IMR-90 (cell line): ENCODE results near the gene ACOX1. TPM values are rescaled to one million over a fixed set of nuclear protein-coding genes. Genes with fewer than 3 reads are reported as not detected.

Experiments
- ATAC-seq: fragments of 200-7000 bp; cut with Tn5 transposase; 2 replicates; pipeline ENCODE4 v1.9.1; 2020; ENCODE audit warnings: low read depth, mild to moderate bottlenecking, moderate library complexity
- BruUV-seq: library from RNA; stranded (reverse); fragments of 400-500 nt; replicated peaks from 2 replicates; lab custom pipeline; 2021; lab: Mats Ljungman, UMichigan
- CTCF ChIA-PET: fragments of 300-600 bp; formaldehyde crosslinking; extraction: SDS; loops from one replicate; lab custom pipeline; 2021; ENCODE audit warnings: antibody characterized with exemption; lab: Yijun Ruan, JAX
- POLR2A ChIA-PET: fragments of 300-600 bp; sonication (Branson Sonifier 250); formaldehyde crosslinking; loops from one replicate; lab custom pipeline; 2022; ENCODE audit warnings: antibody characterized with exemption; ENCODE audit not compliant: unreplicated experiment; lab: Charles Lee
- DNase-seq: peaks from one replicate; pipeline ENCODE4 v3.0.0; 2013
- H2AFZ ChIP-seq: replicated peaks from 2 replicates; pipeline ENCODE3; 2013; ENCODE audit warnings: low read length, mild to moderate bottlenecking; ENCODE audit not compliant: poor library complexity
- H2AK5ac ChIP-seq: 2 replicates; pipeline ENCODE4 v1.6.1; 2013; ENCODE audit warnings: low read depth, low read length, inconsistent platforms
- H2AK9ac ChIP-seq: replicated peaks from 2 replicates; pipeline ENCODE3; 2013; ENCODE audit warnings: mild to moderate bottlenecking, low read depth, low read length, moderate library complexity; ENCODE audit not compliant: poor library complexity
- H2BK120ac ChIP-seq: 2 replicates; pipeline ENCODE4 v1.6.1; 2013; ENCODE audit warnings: low read depth, low read length, inconsistent platforms
- H2BK15ac ChIP-seq: 3 replicates; pipeline ENCODE4 v1.6.1; 2013; ENCODE audit warnings: low read depth, low read length, inconsistent platforms
- H2BK20ac ChIP-seq: 2 replicates; pipeline ENCODE4 v1.6.1; 2013; ENCODE audit warnings: low read depth, mild to moderate bottlenecking, inconsistent platforms, low read length, moderate library complexity
- H2BK5ac ChIP-seq: 2 replicates; pipeline ENCODE4 v1.6.1; 2013; ENCODE audit warnings: mild to moderate bottlenecking, low read depth, low read length, inconsistent platforms; ENCODE audit not compliant: poor library complexity, severe bottlenecking
- H3K14ac ChIP-seq: replicated peaks from 2 replicates; pipeline ENCODE4 v1.6.1; 2013; ENCODE audit warnings: low read depth, low read length, inconsistent platforms
- H3K18ac ChIP-seq: 2 replicates; pipeline ENCODE4 v1.6.1; 2013; ENCODE audit warnings: low read depth, low read length, control low read depth
- H3K23ac ChIP-seq: 2 replicates; pipeline ENCODE4 v1.6.1; 2013; ENCODE audit warnings: low read depth, low read length, inconsistent platforms
- H3K27ac ChIP-seq: 2 replicates; pipeline ENCODE4 v1.5.1; 2013; ENCODE audit warnings: mild to moderate bottlenecking, control low read depth, low read length; ENCODE audit not compliant: insufficient read depth
- H3K27me3 ChIP-seq: 2 replicates; pipeline ENCODE4 v1.6.1; 2013; ENCODE audit warnings: low read length; ENCODE audit not compliant: control insufficient read depth, insufficient read depth
- H3K36me3 ChIP-seq: 2 replicates; pipeline ENCODE4 v1.6.1; 2013; ENCODE audit warnings: low read length, mixed read lengths; ENCODE audit not compliant: control insufficient read depth, insufficient read depth
- H3K4ac ChIP-seq: 2 replicates; pipeline ENCODE4 v1.6.1; 2013; ENCODE audit warnings: low read depth, low read length, inconsistent platforms
- H3K4me1 ChIP-seq: 2 replicates; pipeline ENCODE4 v1.6.1; 2013; ENCODE audit warnings: low read length, mixed read lengths; ENCODE audit not compliant: control insufficient read depth, insufficient read depth
- H3K4me2 ChIP-seq: 2 replicates; pipeline ENCODE4 v1.6.1; 2013; ENCODE audit warnings: low read depth, mild to moderate bottlenecking, control low read depth, low read length, moderate library complexity
- H3K4me3 ChIP-seq: 2 replicates; pipeline ENCODE4 v1.5.1; 2013; ENCODE audit warnings: low read depth, mild to moderate bottlenecking, control low read depth, low read length, moderate library complexity; ENCODE audit not compliant: insufficient read depth
- H3K56ac ChIP-seq: 2 replicates; pipeline ENCODE4 v1.6.1; 2013; ENCODE audit warnings: low read length, inconsistent platforms; ENCODE audit not compliant: insufficient read depth; ENCODE audit errors: extremely low read depth
- H3K79me1 ChIP-seq, 2 experiments: 2 replicates each; pipeline ENCODE4 v1.6.1; 2013; ENCODE audit warnings: low read length in 2 of 2, inconsistent platforms in 1 of 2, low read depth in 1 of 2
- H3K9ac ChIP-seq: 2 replicates; pipeline ENCODE4 v1.6.1; 2013; ENCODE audit warnings: low read depth, low read length, control low read depth
- H3K9me1 ChIP-seq: 2 replicates; pipeline ENCODE4 v1.6.1; 2013; ENCODE audit warnings: low read length, inconsistent platforms; ENCODE audit not compliant: insufficient read depth
- H3K9me3 ChIP-seq: 2 replicates; pipeline ENCODE4 v1.6.1; 2013; ENCODE audit warnings: low read length; ENCODE audit not compliant: control insufficient read depth, insufficient read depth
- H4K20me1 ChIP-seq: 2 replicates; pipeline ENCODE4 v1.6.1; 2013; ENCODE audit warnings: low read length, inconsistent platforms; ENCODE audit not compliant: insufficient read depth
- H4K5ac ChIP-seq: 2 replicates; pipeline ENCODE4 v1.6.1; 2013; ENCODE audit warnings: mild to moderate bottlenecking, low read depth, low read length, control low read depth
- H4K8ac ChIP-seq, 2 experiments: 2 replicates each; pipeline ENCODE4 v1.6.1; 2013; ENCODE audit warnings: low read depth in 2 of 2, low read length in 2 of 2, control low read depth in 1 of 2, inconsistent platforms in 1 of 2
- H4K91ac ChIP-seq: 2 replicates; pipeline ENCODE4 v1.6.1; 2013; ENCODE audit warnings: low read depth, low read length, inconsistent platforms; ENCODE audit not compliant: insufficient read depth
- POLR2A ChIP-seq: IDR thresholded peaks from 2 replicates; pipeline ENCODE4 v1.6.1; 2012; ENCODE audit warnings: mild to moderate bottlenecking, low read depth, low read length
- RCOR1 ChIP-seq: IDR thresholded peaks from 2 replicates; pipeline ENCODE4 v1.6.1; 2012; ENCODE audit warnings: mild to moderate bottlenecking, low read length, improper control_type of control experiment; ENCODE audit not compliant: insufficient replicate concordance
- SMC3 ChIP-seq: fragments of 150-350 bp; IDR thresholded peaks from 2 replicates; pipeline ENCODE4 v1.6.1; 2016; ENCODE audit warnings: low read depth, mild to moderate bottlenecking, antibody characterized with exemption, low read length, moderate library complexity
- WGBS, 2 experiments: methylation state at CpG; one replicate each; pipeline versions ENCODE4 v1.1.5 to v1.1.7; 2013; ENCODE audit warnings: missing lambda C conversion rate in 2 of 2; ENCODE audit not compliant: insufficient read length in 1 of 2; ENCODE audit errors: extremely low coverage in 2 of 2; 5-methylcytosine and 5-hydroxymethylcytosine counted together
- dilution Hi-C: fragments of 300-500 bp; cut with HindIII; formaldehyde crosslinking; loops from one replicate; pipeline ENCODE4 v1.14.3; 2018; ENCODE audit warnings: low sequenced_read_pairs; ENCODE audit not compliant: unreplicated experiment
- in situ Hi-C: fragments of 300-500 bp; cut with MboI; formaldehyde crosslinking; loops from 3 replicates; pipeline ENCODE4 v1.14.3; 2019; ENCODE audit warnings: low sequenced_read_pairs, inconsistent platforms, mixed read lengths
- intact Hi-C: fragments of 100-400 bp; cut with micrococcal nuclease; formaldehyde crosslinking; loops from 2 replicates; pipeline ENCODE4 v1.10.0; 2022
- polyA plus RNA-seq, 3 experiments: library from polyadenylated mRNA; depleted of rRNA; stranded (reverse); fragments of >200 nt; gene quantifications; 2 replicates each; pipeline ENCODE4 v1.2.3, GENCODE V29; 2012; ENCODE audit warnings: low replicate concordance in 1 of 3
- total RNA-seq: library from RNA; depleted of rRNA; stranded (reverse); fragments of >200 nt; gene quantifications from 2 replicates; pipeline ENCODE4 v1.2.3, GENCODE V29; 2012

ACOX1 gene
- total and polyA plus RNA-seq, 2 of the 4 experiments (the other 2 are of a cell fraction) = 16.1 to 94.8 TPM

DNA sequence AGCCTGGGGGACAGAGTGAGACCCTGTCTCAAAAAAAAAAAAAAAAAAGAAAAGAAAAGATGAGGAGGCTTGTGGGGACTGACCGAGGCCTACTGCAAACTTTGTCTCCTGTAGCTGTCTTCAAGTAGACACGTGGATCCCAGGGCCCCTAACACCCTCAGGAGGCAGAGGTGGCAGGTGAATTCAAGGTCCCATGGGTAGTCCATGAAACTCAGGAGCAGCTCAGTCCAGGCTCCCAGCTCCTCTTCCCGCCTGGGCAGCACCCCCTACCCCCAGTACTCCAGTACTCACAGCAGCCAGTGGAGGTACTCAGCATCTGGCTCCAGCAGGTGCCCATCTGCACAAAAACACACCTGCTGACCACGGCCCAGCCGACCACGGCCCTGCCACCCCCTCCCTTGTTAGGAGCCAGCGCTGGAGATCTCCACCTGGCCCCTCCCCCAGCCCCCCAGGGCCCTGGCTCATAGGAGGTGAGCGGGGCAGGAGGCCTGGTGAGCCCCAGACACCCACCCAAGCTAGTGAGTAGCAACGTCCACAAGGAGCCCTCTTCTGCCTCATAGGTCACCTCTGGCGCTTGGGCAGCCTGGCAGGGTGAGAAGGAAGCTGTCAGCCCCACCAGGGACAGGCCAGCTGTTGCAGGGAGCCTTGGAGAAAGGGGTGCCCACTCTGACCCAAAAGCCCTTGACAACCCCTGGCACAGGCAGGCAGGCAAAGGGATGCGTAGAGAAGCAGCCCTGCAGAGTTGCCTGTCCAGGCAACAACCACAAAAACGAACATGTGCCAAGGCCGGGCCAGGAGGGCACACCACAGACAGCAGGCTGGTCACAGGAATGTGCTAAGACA lies 78.1 kb downstream of the ACOX1 start:
- Histone ChIP-seq H3K36me3 (peaks cover 30% of the 10 kb centered on the region), H3K18ac (no peak overlapping the region), H4K20me1 (no peaks in the 10 kb centered on the region), H2BK20ac (no peak overlapping the region), H2BK120ac (no peak overlapping the region), H3K9me1 (0 out of 2 replicates have a peak, but pooled peaks cover 4% of the 10 kb centered on the region), H2BK5ac (no peak overlapping the region), H2BK15ac (no peak overlapping the region), H3K4me2 (no peak overlapping the region), H3K14ac (no peak overlapping the region), H3K27ac (no peak overlapping the region), H4K8ac (no peak overlapping the region), H3K9ac (no peak overlapping the region), H3K56ac (no peak overlapping the region), H3K4ac (no peak overlapping the region), H3K23ac (no peak overlapping the region), H4K91ac (no peak overlapping the region), H3K4me1 (peaks cover 5% of the 10 kb centered on the region), H3K79me1 (peaks cover 11 to 31% of the 10 kb centered on the region in 2 experiments), H3K4me3 (no peak overlapping the region), H3K9me3 (no peaks in the 10 kb centered on the region), H3K27me3 (no peaks in the 10 kb centered on the region), H4K5ac (no peak overlapping the region), H2AK9ac (peak overlapping the region; percentile 9), H2AK5ac (no peak overlapping the region), H2AFZ (no peak overlapping the region)
- CTCF ChIA-PET = no interaction called here
- intact Hi-C loops (loop anchor here (10.0 kb wide), 1 partner anchor 174 kb away; the partner anchor contains the start of genes GALR2, SRP68 and ZACN), dilution Hi-C loops (no loop called here), in situ Hi-C loops (loop anchor here (10.0 kb wide), 1 partner anchor 384 kb away; no protein-coding TSS in a partner anchor)
- no TSS peak for BruUV-seq
- no peak for ATAC-seq
- 86% methylated on average over 2 of the region's 13 CpGs; no CpG with 5 or more reads in 1 of the 2 experiments for WGBS, 2 experiments
- POLR2A ChIA-PET = no interaction called here
- TF ChIP-seq SMC3 = no peak
- no peak for TF ChIP-seq POLR2A
- TF ChIP-seq RCOR1 = no peak
- no peak for DNase-seq
